Heart left ventricle (tissue), 13 donors: ENCODE results near the gene TREH.
"Not testable (repeated sequence)": the region's sequence is repeated elsewhere in the genome, so short reads cannot be mapped to it uniquely, and the experiment has no call there.

Source experiments
- CTCF ChIP-seq, 12 donors: fragments of 200-600 bp; sonication (generic) in 4 of 12; IDR thresholded peaks; one replicate each; pipeline versions ENCODE4 v1.5.0 to v1.8.0; 2018 to 2022; ENCODE audit warnings: antibody characterized with exemption in 12 of 12, mild to moderate bottlenecking in 5 of 12
- POLR2A ChIP-seq, 2 donors: fragments of 450-650 bp; IDR thresholded peaks; one replicate each; pipeline ENCODE4 v1.6.1; 2017; ENCODE audit warnings: antibody characterized with exemption in 2 of 2, mild to moderate bottlenecking in 2 of 2, moderate library complexity in 2 of 2
- donor health status: ischemic (EF 13 %, LVEDD 7.1; RV severe dilation, severe dysfunction).
- donor health status: DM: no; HTN: yes; CAD: no.
- donor health status: DM: no; HTN: no; CAD: no.
- donor health status: ischemic (EF 25% LVEDD 6.9; RV normal size, moderate dysfunction).
- donor health status: ischemic (EF 25% LVEDD 5.7; RV mildly dilated, moderate dysfunction).
- donor health status: ischemic (EF 35%, LVEDD 5.7; RV mildly dilated, moderate dysfunction).
- donor health status: nonischemic (EF 11% LVEDD 7.7; RV severe dilation, severe dysfunction).
- donor health status: DM: yes; HTN: yes; CAD: no.
- donor health status: PGD.
- donor health status: ischemic (EF 29% LVEDD 5.4; RV normal size, mild dysfunction).
- donor health status: nonischemic (EF 23%, LVEDD 6.1; RV moderate dilation, normal function).

- TF ChIP-seq POLR2A, CTCF (IDR thresholded peaks at IDR 0.05): not testable (repeated sequence)
Measured at GRCh38 chr11:118688339-118688738, 8.9 kb upstream of the TREH start.
